Testis (tissue), 3 donors: ENCODE measurements around the gene ZNF628. TPM values are rescaled to one million over a fixed set of nuclear protein-coding genes. Genes with fewer than 3 reads are reported as not detected.

Source experiments
- DNase-seq: peaks from one replicate; pipeline ENCODE4 v3.0.0-alpha.2; 2019
- H3K27ac ChIP-seq, 2 donors: fragments of 200-600 bp; sonication (generic); one replicate each; pipeline ENCODE4 v1.5.1; 2019
- H3K27me3 ChIP-seq: fragments of 200-600 bp; sonication (generic); one replicate; pipeline ENCODE4 v1.5.1; 2019
- H3K36me3 ChIP-seq: fragments of 200-600 bp; sonication (generic); one replicate; pipeline ENCODE4 v1.5.1; 2017; ENCODE audit warnings: low read depth; ENCODE audit errors: missing control alignments
- H3K4me1 ChIP-seq: fragments of 200-600 bp; sonication (generic); one replicate; pipeline ENCODE4 v1.5.1; 2019
- H3K4me3 ChIP-seq, 2 donors: fragments of 200-600 bp; sonication (generic); one replicate each; pipeline ENCODE4 v1.5.1; 2017 to 2019
- H3K9me3 ChIP-seq: fragments of 200-600 bp; sonication (generic); one replicate; pipeline ENCODE4 v1.5.1; 2017
- POLR2A ChIP-seq: fragments of 450-650 bp; IDR thresholded peaks from one replicate; pipeline ENCODE4 v1.6.1; 2017; ENCODE audit warnings: antibody characterized with exemption, mild to moderate bottlenecking, moderate library complexity
- WGBS, 2 donors: methylation state at CpG; one replicate each; pipeline ENCODE4 v1.1.5; 2018; 5-methylcytosine and 5-hydroxymethylcytosine counted together
- intact Hi-C: fragments of 100-400 bp; cut with DNase I; formaldehyde crosslinking; loops from one replicate; pipeline ENCODE4 v1.15.1; 2023; ENCODE audit warnings: low total_unique reads
- polyA plus RNA-seq: library from polyadenylated mRNA; stranded (reverse); fragments of 350-450 nt; fragmentation: Illumina TruSeq; extraction: RNeasy Lipid Tissue Mini Kit (QIAGEN cat#74804); gene quantifications from one replicate; pipeline ENCODE4 v1.2.3, GENCODE V29; 2014; ENCODE audit warnings: low read depth, low replicate concordance; ENCODE audit not compliant: insufficient read depth
- total RNA-seq, 2 donors: library from RNA; depleted of rRNA; stranded (reverse); fragments of >200 nt; gene quantifications; one replicate each; pipeline ENCODE4 v1.2.3, GENCODE V29; 2016
- TF ChIP-seq, protein P1 (sequence below), 3 experiments: fragments of 450-650 bp in 2 of 3; fragments of 200-600 bp in 1 of 3; sonication (generic) in 1 of 3; IDR thresholded peaks; one replicate each; pipeline ENCODE4 v1.5.1; 2016 to 2019; ENCODE audit warnings: antibody characterized with exemption in 3 of 3, mild to moderate bottlenecking in 2 of 3, moderate library complexity in 1 of 3

The ZNF628 gene
- total and polyA plus RNA-seq, 3 donors from 2014 or later, result 31.3 to 53.7 (median 33.8) TPM

DNA sequence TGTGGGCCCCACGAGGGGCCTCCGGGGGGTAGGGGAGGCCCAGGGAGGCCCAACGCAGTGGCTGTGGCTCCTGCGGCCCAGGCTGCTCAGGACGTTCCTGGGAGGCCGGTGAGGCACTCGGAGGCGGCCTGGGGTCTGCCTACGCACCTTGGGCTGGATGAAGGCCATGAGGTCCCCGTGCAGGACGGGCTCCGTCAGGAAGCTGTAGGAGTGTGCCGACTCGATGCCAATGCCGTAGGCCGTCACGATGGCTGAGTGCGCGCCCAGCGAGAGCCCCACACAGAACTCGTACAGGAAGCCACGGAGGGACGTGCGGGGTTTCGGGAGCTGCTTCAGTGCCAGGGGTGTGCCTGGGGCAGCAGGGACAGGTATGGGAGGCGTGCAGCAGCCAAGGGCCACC, 54.6 kb downstream of the ZNF628 start:
- Histone ChIP-seq H3K9me3 (no peaks in the 10 kb centered on the region), H3K4me1 (peaks cover 2% of the 10 kb centered on the region), H3K36me3 (no peaks in the 10 kb centered on the region), H3K4me3 (no peak overlapping the region), H3K27me3 (no peaks in the 10 kb centered on the region), H3K27ac (no peak overlapping the region)
- 86% methylated on average over 1 to 26 of the region's 26 CpGs for WGBS, 2 donors
- no peak for DNase-seq
- no peak for TF ChIP-seq POLR2A
- TF ChIP-seq, protein P1, sequence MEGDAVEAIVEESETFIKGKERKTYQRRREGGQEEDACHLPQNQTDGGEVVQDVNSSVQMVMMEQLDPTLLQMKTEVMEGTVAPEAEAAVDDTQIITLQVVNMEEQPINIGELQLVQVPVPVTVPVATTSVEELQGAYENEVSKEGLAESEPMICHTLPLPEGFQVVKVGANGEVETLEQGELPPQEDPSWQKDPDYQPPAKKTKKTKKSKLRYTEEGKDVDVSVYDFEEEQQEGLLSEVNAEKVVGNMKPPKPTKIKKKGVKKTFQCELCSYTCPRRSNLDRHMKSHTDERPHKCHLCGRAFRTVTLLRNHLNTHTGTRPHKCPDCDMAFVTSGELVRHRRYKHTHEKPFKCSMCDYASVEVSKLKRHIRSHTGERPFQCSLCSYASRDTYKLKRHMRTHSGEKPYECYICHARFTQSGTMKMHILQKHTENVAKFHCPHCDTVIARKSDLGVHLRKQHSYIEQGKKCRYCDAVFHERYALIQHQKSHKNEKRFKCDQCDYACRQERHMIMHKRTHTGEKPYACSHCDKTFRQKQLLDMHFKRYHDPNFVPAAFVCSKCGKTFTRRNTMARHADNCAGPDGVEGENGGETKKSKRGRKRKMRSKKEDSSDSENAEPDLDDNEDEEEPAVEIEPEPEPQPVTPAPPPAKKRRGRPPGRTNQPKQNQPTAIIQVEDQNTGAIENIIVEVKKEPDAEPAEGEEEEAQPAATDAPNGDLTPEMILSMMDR (IDR thresholded peaks at IDR 0.05), result no peak
- intact Hi-C loops, result no loop called here

Other genes with a start within 250 kb of the ZNF628 start
- 10 to 100 TPM; 13.4 to 13.9 TPM for gene TMEM86B, start 247.9 kb upstream of the ZNF628 start, total RNA-seq
- gene TMEM86B, start 247.9 kb upstream of the ZNF628 start, polyA plus RNA-seq, result 12.8 TPM
- 100 to 1,000 TPM; 178 to 179 TPM for gene PPP6R1, start 217.6 kb upstream of the ZNF628 start, total RNA-seq
- 217 TPM for gene PPP6R1, start 217.6 kb upstream of the ZNF628 start, polyA plus RNA-seq
- 10 to 100 TPM; 43.5 to 48.2 TPM for gene HSPBP1, start 196.5 kb upstream of the ZNF628 start, total RNA-seq
- gene HSPBP1, start 196.5 kb upstream of the ZNF628 start, polyA plus RNA-seq, result 42.7 TPM
- 10 to 100 TPM; 14.9 to 20.7 TPM for gene BRSK1, start 192.6 kb upstream of the ZNF628 start, total RNA-seq
- gene BRSK1, start 192.6 kb upstream of the ZNF628 start, polyA plus RNA-seq, result 12.8 TPM
- 1 to 10 TPM in 1 of 2 donors, not detected in 1; 2.2 TPM for gene TMEM150B, start 151.3 kb upstream of the ZNF628 start, total RNA-seq
- gene TMEM150B, start 151.3 kb upstream of the ZNF628 start, polyA plus RNA-seq, result 0.98 TPM
- 10 to 100 TPM; 48.8 to 62.9 TPM for gene KMT5C, start 136.7 kb upstream of the ZNF628 start, total RNA-seq
- gene KMT5C, start 136.7 kb upstream of the ZNF628 start, polyA plus RNA-seq, result 14.6 TPM
- gene COX6B2, start 121.9 kb upstream of the ZNF628 start, total RNA-seq, result 10 to 100 TPM; 27.9 to 47.5 TPM
- gene COX6B2, start 121.9 kb upstream of the ZNF628 start, polyA plus RNA-seq, result 171 TPM
- gene GARIN5B, start 113.4 kb upstream of the ZNF628 start, total RNA-seq, result 10 to 100 TPM; 11.3 to 28.2 TPM
- gene GARIN5B, start 113.4 kb upstream of the ZNF628 start, polyA plus RNA-seq, result 49.6 TPM
- gene IL11, start 106.2 kb upstream of the ZNF628 start, total RNA-seq, result 1 to 10 TPM; 2.0 to 2.1 TPM
- 1.2 TPM for gene IL11, start 106.2 kb upstream of the ZNF628 start, polyA plus RNA-seq
- gene TMEM190, start 99.8 kb upstream of the ZNF628 start, total RNA-seq, result 10 to 100 TPM; 12.9 to 19.2 TPM
- 35.4 TPM for gene TMEM190, start 99.8 kb upstream of the ZNF628 start, polyA plus RNA-seq
- 1 to 10 TPM; 1.7 to 6.4 TPM for gene TMEM238, start 92.3 kb upstream of the ZNF628 start, total RNA-seq
- gene TMEM238, start 92.3 kb upstream of the ZNF628 start, polyA plus RNA-seq, result 0.91 TPM
- 100 to 1,000 TPM; 284 to 624 TPM for gene RPL28, start 90.7 kb upstream of the ZNF628 start, total RNA-seq
- 1,024 TPM for gene RPL28, start 90.7 kb upstream of the ZNF628 start, polyA plus RNA-seq
- 100 to 1,000 TPM; 150 to 188 TPM for gene UBE2S, start 68.8 kb upstream of the ZNF628 start, total RNA-seq
- 272 TPM for gene UBE2S, start 68.8 kb upstream of the ZNF628 start, polyA plus RNA-seq
- 1 to 10 TPM in 1 of 2 donors, under 1 TPM in 1; 0.43 to 1.0 TPM for gene SHISA7, start 33.3 kb upstream of the ZNF628 start, total RNA-seq
- 0.45 TPM for gene SHISA7, start 33.3 kb upstream of the ZNF628 start, polyA plus RNA-seq
- 10 to 100 TPM; 79.1 to 98.5 TPM for gene ISOC2, start 15.0 kb upstream of the ZNF628 start, total RNA-seq
- gene ISOC2, start 15.0 kb upstream of the ZNF628 start, polyA plus RNA-seq, result 107 TPM
- gene C19orf85, start 11.9 kb upstream of the ZNF628 start, total RNA-seq, result not detected
- gene C19orf85, start 11.9 kb upstream of the ZNF628 start, polyA plus RNA-seq, result not detected
- gene NAT14, start 8.6 kb downstream of the ZNF628 start, total RNA-seq, result 10 to 100 TPM; 12.0 to 16.0 TPM
- 17.3 TPM for gene NAT14, start 8.6 kb downstream of the ZNF628 start, polyA plus RNA-seq
- gene SSC5D, start 11.8 kb downstream of the ZNF628 start, total RNA-seq, result 1 to 10 TPM; 6.4 to 6.9 TPM
- 10.7 TPM for gene SSC5D, start 11.8 kb downstream of the ZNF628 start, polyA plus RNA-seq
- gene SBK2, start 60.5 kb downstream of the ZNF628 start, total RNA-seq, result under 1 TPM; 0.87 to 0.99 TPM
- gene SBK2, start 60.5 kb downstream of the ZNF628 start, polyA plus RNA-seq, result 1.3 TPM
- under 1 TPM; 0.39 to 0.81 TPM for gene SBK3, start 68.9 kb downstream of the ZNF628 start, total RNA-seq
- gene SBK3, start 68.9 kb downstream of the ZNF628 start, polyA plus RNA-seq, result 0.34 TPM
- gene ZNF579, start 104.2 kb downstream of the ZNF628 start, total RNA-seq, result 1 to 10 TPM; 4.0 to 7.2 TPM
- gene ZNF579, start 104.2 kb downstream of the ZNF628 start, polyA plus RNA-seq, result 4.3 TPM
- gene FIZ1, start 122.9 kb downstream of the ZNF628 start, total RNA-seq, result 10 to 100 TPM; 16.5 to 17.4 TPM
- gene FIZ1, start 122.9 kb downstream of the ZNF628 start, polyA plus RNA-seq, result 8.5 TPM
- gene ZNF524, start 123.7 kb downstream of the ZNF628 start, total RNA-seq, result 10 to 100 TPM; 25.0 to 29.4 TPM
- 8.5 TPM for gene ZNF524, start 123.7 kb downstream of the ZNF628 start, polyA plus RNA-seq
- gene ZNF865, start 129.0 kb downstream of the ZNF628 start, total RNA-seq, result 10 to 100 TPM; 12.2 to 14.5 TPM
- 4.7 TPM for gene ZNF865, start 129.0 kb downstream of the ZNF628 start, polyA plus RNA-seq
- gene ZNF784, start 147.9 kb downstream of the ZNF628 start, total RNA-seq, result 10 to 100 TPM; 10.3 to 13.0 TPM
- 6.6 TPM for gene ZNF784, start 147.9 kb downstream of the ZNF628 start, polyA plus RNA-seq
- 10 to 100 TPM; 37.6 to 38.0 TPM for gene ZNF580, start 164.4 kb downstream of the ZNF628 start, total RNA-seq
- 21.7 TPM for gene ZNF580, start 164.4 kb downstream of the ZNF628 start, polyA plus RNA-seq
- gene ZNF581, start 167.0 kb downstream of the ZNF628 start, total RNA-seq, result 10 to 100 TPM; 17.3 to 31.2 TPM
- gene ZNF581, start 167.0 kb downstream of the ZNF628 start, polyA plus RNA-seq, result 18.4 TPM
- gene CCDC106, start 171.6 kb downstream of the ZNF628 start, total RNA-seq, result 10 to 100 TPM; 57.0 to 84.9 TPM
- 34.5 TPM for gene CCDC106, start 171.6 kb downstream of the ZNF628 start, polyA plus RNA-seq
- gene U2AF2, start 178.4 kb downstream of the ZNF628 start, total RNA-seq, result 100 to 1,000 TPM; 264 to 281 TPM
- gene U2AF2, start 178.4 kb downstream of the ZNF628 start, polyA plus RNA-seq, result 163 TPM
- gene EPN1, start 198.6 kb downstream of the ZNF628 start, total RNA-seq, result 100 to 1,000 TPM; 176 to 303 TPM
- 134 TPM for gene EPN1, start 198.6 kb downstream of the ZNF628 start, polyA plus RNA-seq